Bronchial epithelial cell (primary cell): ENCODE data around the gene KTI12. TPM values are rescaled to one million over a fixed set of nuclear protein-coding genes. Genes with fewer than 3 reads are reported as not detected.
A peak's percentile ranks its signal among the peaks of the same experiment; 100 is the strongest.

Source experiments
- DNase-seq: peaks from one replicate; pipeline ENCODE4 v3.0.0-alpha.2; 2010; ENCODE audit warnings: low read depth
- FAIRE-seq: peaks from 2 replicates; lab custom pipeline; 2011; peaks lifted over from hg19 to GRCh38; lab: Jason Lieb, UNC
- H3K27me3 ChIP-seq: 2 replicates; pipeline ENCODE4 v1.5.1; 2011; ENCODE audit warnings: low read length; ENCODE audit not compliant: control insufficient read depth, insufficient read depth
- H3K36me3 ChIP-seq: 2 replicates; pipeline ENCODE4 v1.5.1; 2011; ENCODE audit warnings: low read length; ENCODE audit not compliant: control insufficient read depth, insufficient read depth
- H3K4me3 ChIP-seq: 2 replicates; pipeline ENCODE4 v1.5.1; 2011; ENCODE audit warnings: mild to moderate bottlenecking, low read depth, low read length, control low read depth
- CTCF ChIP-seq: IDR thresholded peaks from 2 replicates; pipeline ENCODE4 v1.5.1; 2011; ENCODE audit warnings: mild to moderate bottlenecking, moderate library complexity, low read length, control low read depth, inconsistent platforms; ENCODE audit not compliant: insufficient read depth, severe bottlenecking
- total RNA-seq: library from RNA; depleted of rRNA; stranded (reverse); fragments of >200 nt; gene quantifications from 2 replicates; pipeline ENCODE4 v1.2.1, GENCODE V29; 2014

Gene KTI12
- total RNA-seq, 1 donor from 2014 or later, result 10.0 TPM

DNA sequence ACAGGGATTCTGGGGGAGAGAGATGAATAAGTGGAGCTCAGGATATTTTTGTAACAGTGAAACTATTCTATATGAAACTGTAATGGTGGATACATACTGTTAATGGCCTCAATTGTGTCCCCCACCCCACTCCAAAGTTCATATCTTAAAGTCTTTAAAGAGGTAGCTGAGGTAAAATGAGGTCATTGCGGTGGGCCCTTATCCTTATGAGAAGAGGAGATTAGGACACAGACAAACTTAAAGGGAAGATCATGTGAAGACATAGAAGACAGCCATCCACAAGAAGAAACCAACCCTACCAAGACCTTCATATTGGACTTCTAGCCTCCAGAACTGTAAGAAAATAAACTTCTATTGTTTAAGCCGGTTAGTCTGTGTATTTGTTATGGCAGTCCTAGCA, 11.6 kb upstream of the KTI12 start:
- no peak overlapping the region for H3K4me3 ChIP-seq
- no peaks in the 10 kb centered on the region for H3K27me3 ChIP-seq
- peaks cover 2% of the 10 kb centered on the region for H3K36me3 ChIP-seq
- no peak for TF ChIP-seq CTCF
- DNase-seq, result no peak
- no peak for FAIRE-seq

DNA sequence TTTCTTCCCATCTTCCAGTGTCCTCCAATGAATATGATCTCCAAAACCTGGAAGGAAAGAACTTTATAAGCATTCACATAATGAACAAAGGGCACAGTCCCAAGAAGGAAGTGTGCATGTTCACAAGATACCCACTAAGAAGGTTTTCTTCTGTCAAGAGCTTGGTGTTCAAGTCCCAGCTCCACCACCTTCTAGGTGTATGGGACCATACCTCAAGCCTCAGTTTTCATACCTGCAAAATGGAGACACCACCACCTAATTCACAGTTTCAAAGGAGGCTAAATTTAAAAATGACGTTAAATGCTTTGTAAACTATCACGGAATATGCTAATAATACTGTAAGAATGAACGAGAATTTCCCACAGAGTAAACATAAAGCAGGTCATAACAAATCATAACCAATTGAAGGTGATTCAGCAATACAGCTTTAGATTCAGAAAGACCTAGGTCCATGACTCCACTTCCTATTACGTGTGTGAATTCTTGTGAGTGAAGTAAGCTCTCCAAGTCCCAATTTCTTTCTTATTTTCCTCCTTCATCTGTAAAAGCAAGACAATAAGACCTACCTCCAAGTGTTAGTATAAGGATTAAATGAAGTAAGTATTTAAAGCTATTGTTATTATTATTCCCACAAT, 8.1 kb upstream of the KTI12 start:
- no peak for TF ChIP-seq CTCF
- no peak overlapping the region for H3K4me3 ChIP-seq
- H3K27me3 ChIP-seq, result no peaks in the 10 kb centered on the region
- no peak for FAIRE-seq
- DNase-seq, result peak; percentile 97
- peaks cover 7% of the 10 kb centered on the region for H3K36me3 ChIP-seq

- peaks cover 7% of the 10 kb centered on the region for H3K36me3 ChIP-seq
- FAIRE-seq (no peak), DNase-seq (no peak)
- H3K4me3 ChIP-seq, result no peak overlapping the region
- TF ChIP-seq CTCF, result no peak
- H3K27me3 ChIP-seq, result no peaks in the 10 kb centered on the region
Observed at GRCh38 chr1:52037909-52038308, 4.3 kb upstream of the KTI12 start.

GRCh38 chr1:52037402-52037814, 3.8 kb upstream of the KTI12 start:
- TF ChIP-seq CTCF, result no peak
- FAIRE-seq, result no peak
- Histone ChIP-seq H3K36me3 (peaks cover 7% of the 10 kb centered on the region), H3K4me3 (no peak overlapping the region), H3K27me3 (no peaks in the 10 kb centered on the region)
- peak; percentile 33 for DNase-seq

DNA sequence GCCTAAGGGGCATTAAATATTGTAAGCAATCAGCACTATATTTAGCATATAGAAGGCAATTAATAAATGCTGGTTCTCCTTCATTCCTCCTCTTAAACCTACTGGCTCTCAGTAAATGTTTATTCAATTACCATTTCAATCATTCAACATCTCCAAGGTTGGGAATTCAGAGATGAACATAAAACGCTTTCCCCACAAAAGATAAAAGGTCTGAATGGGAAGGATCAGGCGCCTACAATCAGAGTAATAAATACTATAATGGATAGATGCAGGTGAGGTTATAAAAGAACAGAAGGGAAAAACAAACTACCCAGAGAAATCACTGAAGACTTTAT, 407 bp upstream of the KTI12 start:
- FAIRE-seq (no peak), DNase-seq (no peak)
- Histone ChIP-seq H3K36me3 (peaks cover 2% of the 10 kb centered on the region), H3K27me3 (no peaks in the 10 kb centered on the region), H3K4me3 (peak overlapping the region; percentile 77)
- no peak for TF ChIP-seq CTCF

GRCh38 chr1:52032785-52033131, 852 bp downstream of the KTI12 start:
- Histone ChIP-seq H3K36me3 (no peaks in the 10 kb centered on the region), H3K27me3 (no peaks in the 10 kb centered on the region), H3K4me3 (peak overlapping the region; percentile 77)
- no peak for TF ChIP-seq CTCF
- peak; percentile 7 for DNase-seq
- FAIRE-seq, result no peak
